SU-DHL-6 (cell line): Measurements from ENCODE around the gene KRT80.

Experiments
- H2AFZ ChIP-seq: fragments of 200-600 bp; sonication (generic); 2 replicates; pipeline ENCODE4 v1.6.1; 2014; ENCODE audit warnings: low read depth, mild to moderate bottlenecking, moderate library complexity, mixed read lengths, antibody characterized with exemption, low read length; ENCODE audit not compliant: severe bottlenecking
- H3F3A ChIP-seq: fragments of 200-600 bp; shearing (Covaris generic); 2 replicates; pipeline ENCODE4 v1.6.0; 2016; ENCODE audit warnings: antibody characterized with exemption, mild to moderate bottlenecking; ENCODE audit not compliant: insufficient read depth
- H3K27ac ChIP-seq: fragments of 200-600 bp; sonication (generic); 2 replicates; pipeline ENCODE4 v1.5.1; 2016; ENCODE audit warnings: low read depth, mild to moderate bottlenecking, low read length, moderate library complexity, mixed read lengths
- H3K27me3 ChIP-seq: fragments of 200-600 bp; sonication (generic), shearing (Covaris generic); 2 replicates; pipeline ENCODE4 v1.6.0; 2014; ENCODE audit warnings: mild to moderate bottlenecking, low read length
- H3K36me3 ChIP-seq: fragments of 200-600 bp; sonication (generic); 2 replicates; pipeline ENCODE4 v1.6.1; 2014; ENCODE audit warnings: mild to moderate bottlenecking, low read length, mixed read lengths
- H3K4me2 ChIP-seq: fragments of 300-600, 200-600 bp; shearing (Covaris generic), sonication (generic); 2 replicates; pipeline ENCODE4 v1.6.0; 2014; ENCODE audit warnings: low read length, low read depth, mild to moderate bottlenecking; ENCODE audit not compliant: poor library complexity, severe bottlenecking
- H3K4me3 ChIP-seq: fragments of 200-600 bp; sonication (generic); 2 replicates; pipeline ENCODE4 v1.5.1; 2014; ENCODE audit warnings: antibody characterized with exemption, low read length, mild to moderate bottlenecking, mixed read lengths; ENCODE audit not compliant: insufficient read depth, poor library complexity, severe bottlenecking
- H3K79me2 ChIP-seq: fragments of 200-600 bp; sonication (generic); 2 replicates; pipeline ENCODE4 v1.6.1; 2014; ENCODE audit warnings: mild to moderate bottlenecking, low read length, moderate library complexity; ENCODE audit not compliant: insufficient read depth
- H3K9ac ChIP-seq: fragments of 200-600 bp; sonication (generic); 2 replicates; pipeline ENCODE4 v1.7.0; 2014; ENCODE audit warnings: mild to moderate bottlenecking, low read length
- H3K9me2 ChIP-seq: fragments of 200-600 bp; sonication (generic); replicated peaks from 2 replicates; pipeline ENCODE4 v1.6.1; 2014; ENCODE audit warnings: low read length; ENCODE audit not compliant: insufficient read depth
- H3K9me3 ChIP-seq: fragments of 200-600 bp; sonication (generic); 2 replicates; pipeline ENCODE4 v1.6.1; 2014; ENCODE audit warnings: low read length, mixed read lengths; ENCODE audit not compliant: insufficient read depth
- H4K20me1 ChIP-seq: fragments of 200-600 bp; sonication (generic); 2 replicates; pipeline ENCODE4 v1.6.1; 2014; ENCODE audit warnings: low read depth, mild to moderate bottlenecking, antibody characterized with exemption, low read length, moderate library complexity, mixed read lengths
- EZH2phosphoT487 ChIP-seq: fragments of 200-600 bp; sonication (generic), shearing (Covaris generic); conservative IDR thresholded peaks from 2 replicates; pipeline ENCODE4 v1.6.1; 2018; ENCODE audit warnings: mild to moderate bottlenecking, antibody characterized with exemption, low read length, moderate library complexity, mixed read lengths
- TF ChIP-seq, protein P1 (sequence below): fragments of 200-600 bp; sonication (generic); IDR thresholded peaks from one replicate; pipeline ENCODE4 v1.5.1; 2017; ENCODE audit warnings: antibody characterized with exemption, mild to moderate bottlenecking, low read length, moderate library complexity; ENCODE audit not compliant: insufficient read depth, poor library complexity, severe bottlenecking

The KRT80 gene

DNA sequence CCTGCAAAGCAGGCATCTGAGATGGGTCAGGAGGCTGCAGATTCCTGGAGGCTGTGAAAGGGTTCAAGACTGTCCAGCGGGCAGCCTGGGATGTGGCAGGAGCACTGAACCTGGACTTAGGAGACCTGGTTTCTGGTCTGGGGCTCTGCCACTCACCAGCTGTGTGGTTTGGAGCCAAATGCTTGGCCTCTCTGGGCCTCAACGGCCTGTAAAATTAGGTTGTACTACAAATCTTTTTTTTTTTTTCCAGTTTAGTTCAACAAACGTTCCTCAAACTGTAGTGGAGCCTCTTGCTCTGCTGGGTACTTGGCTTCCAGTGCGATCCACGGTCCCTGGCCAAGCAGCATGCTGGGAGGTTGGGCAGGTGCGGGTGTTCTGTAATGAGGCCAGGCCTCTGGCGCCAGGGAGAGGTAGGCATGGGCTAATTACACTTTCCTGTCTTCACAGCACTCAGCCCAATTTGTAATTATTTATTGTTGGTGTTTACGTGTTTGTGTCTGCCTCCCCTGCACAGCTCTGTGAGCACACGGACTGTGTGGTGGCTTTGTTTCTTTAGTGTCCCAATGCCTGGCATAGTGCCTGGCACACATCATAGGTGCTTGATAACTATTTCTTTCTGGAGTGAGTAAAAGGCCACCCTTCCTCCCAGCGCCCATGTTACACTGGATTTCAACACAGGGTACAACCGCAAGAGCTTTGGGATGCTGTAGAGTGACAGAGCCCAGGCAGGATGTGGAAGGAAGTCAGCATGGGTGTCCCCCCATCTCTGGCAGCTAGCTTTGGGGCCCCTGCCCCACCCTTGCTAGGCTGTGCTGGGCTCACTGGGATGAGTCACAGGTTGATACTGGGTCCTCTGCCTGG lies 5.8 kb upstream of the KRT80 start:
- H3K27ac ChIP-seq, result no peak overlapping the region
- no peak overlapping the region for H2AFZ ChIP-seq
- H3F3A ChIP-seq, result no peaks in the 10 kb centered on the region
- no peaks in the 10 kb centered on the region for H3K27me3 ChIP-seq
- H4K20me1 ChIP-seq, result no peaks in the 10 kb centered on the region
- TF ChIP-seq, protein P1, sequence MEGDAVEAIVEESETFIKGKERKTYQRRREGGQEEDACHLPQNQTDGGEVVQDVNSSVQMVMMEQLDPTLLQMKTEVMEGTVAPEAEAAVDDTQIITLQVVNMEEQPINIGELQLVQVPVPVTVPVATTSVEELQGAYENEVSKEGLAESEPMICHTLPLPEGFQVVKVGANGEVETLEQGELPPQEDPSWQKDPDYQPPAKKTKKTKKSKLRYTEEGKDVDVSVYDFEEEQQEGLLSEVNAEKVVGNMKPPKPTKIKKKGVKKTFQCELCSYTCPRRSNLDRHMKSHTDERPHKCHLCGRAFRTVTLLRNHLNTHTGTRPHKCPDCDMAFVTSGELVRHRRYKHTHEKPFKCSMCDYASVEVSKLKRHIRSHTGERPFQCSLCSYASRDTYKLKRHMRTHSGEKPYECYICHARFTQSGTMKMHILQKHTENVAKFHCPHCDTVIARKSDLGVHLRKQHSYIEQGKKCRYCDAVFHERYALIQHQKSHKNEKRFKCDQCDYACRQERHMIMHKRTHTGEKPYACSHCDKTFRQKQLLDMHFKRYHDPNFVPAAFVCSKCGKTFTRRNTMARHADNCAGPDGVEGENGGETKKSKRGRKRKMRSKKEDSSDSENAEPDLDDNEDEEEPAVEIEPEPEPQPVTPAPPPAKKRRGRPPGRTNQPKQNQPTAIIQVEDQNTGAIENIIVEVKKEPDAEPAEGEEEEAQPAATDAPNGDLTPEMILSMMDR, result no peak
- TF ChIP-seq EZH2phosphoT487, result no peak
- H3K4me3 ChIP-seq, result no peak overlapping the region
- H3K9me2 ChIP-seq, result no peaks in the 10 kb centered on the region
- H3K4me2 ChIP-seq, result no peak overlapping the region
- H3K36me3 ChIP-seq, result no peaks in the 10 kb centered on the region
- H3K79me2 ChIP-seq, result no peaks in the 10 kb centered on the region
- H3K9me3 ChIP-seq, result no peaks in the 10 kb centered on the region
- no peak overlapping the region for H3K9ac ChIP-seq

DNA sequence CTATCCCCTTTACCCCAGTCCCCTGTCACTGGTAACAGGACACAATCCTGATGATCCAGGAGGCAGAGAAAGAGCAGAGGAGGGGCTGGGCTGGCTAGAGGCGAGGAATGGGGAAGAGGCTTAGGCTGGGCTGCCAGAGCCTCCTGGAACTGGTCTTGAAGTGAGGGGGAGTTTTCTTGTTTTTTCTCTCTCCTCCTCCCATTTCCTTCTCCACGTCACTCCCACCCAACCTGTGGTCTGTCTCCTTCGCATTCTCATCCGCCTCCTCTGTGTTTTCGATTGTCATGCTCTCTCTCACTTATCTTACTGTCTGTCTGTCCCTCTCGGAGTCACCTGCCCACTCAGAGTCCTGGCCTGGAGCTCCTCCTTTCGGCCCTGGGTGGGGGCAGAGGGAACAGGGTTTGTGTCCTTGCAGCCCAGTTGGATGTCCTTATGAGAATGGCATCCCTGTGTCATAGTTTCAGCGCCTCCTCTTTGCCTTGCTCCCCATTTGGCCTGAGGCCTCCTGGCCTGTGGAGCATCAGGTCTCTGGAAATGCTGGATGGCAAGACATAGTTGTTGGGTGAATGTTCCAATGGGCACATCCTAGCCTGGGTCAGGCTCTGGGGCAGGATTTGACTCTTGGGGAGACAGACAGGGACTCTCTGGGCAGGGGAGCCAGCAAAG lies 3.4 kb upstream of the KRT80 start:
- TF ChIP-seq EZH2phosphoT487, result no peak
- TF ChIP-seq, protein P1, result no peak
- no peaks in the 10 kb centered on the region for H3K9me3 ChIP-seq
- no peak overlapping the region for H2AFZ ChIP-seq
- H3K27ac ChIP-seq, result no peak overlapping the region
- no peaks in the 10 kb centered on the region for H3K27me3 ChIP-seq
- no peak overlapping the region for H3K4me2 ChIP-seq
- no peaks in the 10 kb centered on the region for H3F3A ChIP-seq
- no peaks in the 10 kb centered on the region for H3K9me2 ChIP-seq
- no peak overlapping the region for H3K9ac ChIP-seq
- no peaks in the 10 kb centered on the region for H3K36me3 ChIP-seq
- no peak overlapping the region for H3K4me3 ChIP-seq
- no peaks in the 10 kb centered on the region for H3K79me2 ChIP-seq
- H4K20me1 ChIP-seq, result no peaks in the 10 kb centered on the region

DNA sequence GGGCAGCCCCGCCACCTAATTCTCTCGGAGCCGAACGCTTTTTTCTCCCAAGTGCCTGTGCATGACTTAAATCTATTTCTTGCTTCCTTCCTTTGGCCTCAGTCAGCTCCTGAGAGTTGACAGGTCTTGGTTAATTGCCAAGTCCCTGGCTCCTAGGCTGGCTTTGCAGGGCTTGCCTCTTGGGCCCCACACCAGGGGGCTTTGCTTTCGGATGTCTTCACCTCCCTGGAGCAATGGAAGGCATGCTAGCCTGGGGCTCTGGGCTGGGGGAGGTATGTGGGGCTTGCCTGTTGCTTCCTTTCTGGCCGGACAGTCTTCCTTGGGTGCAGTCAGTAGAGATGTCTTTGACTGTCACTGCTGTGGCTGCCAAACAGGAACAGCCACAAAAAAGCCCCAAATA lies 2.2 kb upstream of the KRT80 start:
- Histone ChIP-seq H3F3A (no peaks in the 10 kb centered on the region), H3K79me2 (no peaks in the 10 kb centered on the region), H3K9ac (no peak overlapping the region), H3K36me3 (no peaks in the 10 kb centered on the region), H2AFZ (no peak overlapping the region), H4K20me1 (no peaks in the 10 kb centered on the region), H3K4me2 (no peak overlapping the region), H3K9me3 (no peaks in the 10 kb centered on the region), H3K27ac (no peak overlapping the region), H3K9me2 (no peaks in the 10 kb centered on the region), H3K27me3 (no peaks in the 10 kb centered on the region), H3K4me3 (no peak overlapping the region)
- TF ChIP-seq, protein P1, result no peak
- no peak for TF ChIP-seq EZH2phosphoT487
